ENCODE results near the gene SLC23A2.

DNA sequence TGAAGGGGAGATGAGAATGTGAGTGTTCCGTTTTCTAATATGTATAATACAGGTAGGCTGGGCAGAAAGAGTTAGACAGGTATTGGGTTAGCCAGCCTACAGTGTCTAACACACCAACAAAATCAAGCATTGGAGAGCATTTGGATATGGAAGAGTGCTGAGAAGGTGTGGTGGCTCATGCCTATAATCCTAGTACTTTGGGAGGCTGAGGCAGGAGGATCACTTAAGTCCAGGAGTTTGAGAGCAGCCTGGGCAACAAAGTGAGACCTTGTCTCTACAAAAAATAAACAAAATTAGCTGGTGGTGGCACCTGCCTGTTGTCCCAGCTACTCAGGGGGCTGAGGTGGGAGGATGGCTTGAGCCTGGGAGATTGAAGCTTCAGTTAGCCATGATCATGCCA lies 38.6 kb upstream of the SLC23A2 start:
- no peak for TF ChIP-seq NFRKB (IDR thresholded peaks at IDR 0.05)
- TF ChIP-seq SUZ12 (IDR thresholded peaks at IDR 0.05) = no peak
- TF ChIP-seq FOXM1 (IDR thresholded peaks at IDR 0.05; ENCODE audit: borderline replicate concordance) = no peak
- TF ChIP-seq, protein P1, sequence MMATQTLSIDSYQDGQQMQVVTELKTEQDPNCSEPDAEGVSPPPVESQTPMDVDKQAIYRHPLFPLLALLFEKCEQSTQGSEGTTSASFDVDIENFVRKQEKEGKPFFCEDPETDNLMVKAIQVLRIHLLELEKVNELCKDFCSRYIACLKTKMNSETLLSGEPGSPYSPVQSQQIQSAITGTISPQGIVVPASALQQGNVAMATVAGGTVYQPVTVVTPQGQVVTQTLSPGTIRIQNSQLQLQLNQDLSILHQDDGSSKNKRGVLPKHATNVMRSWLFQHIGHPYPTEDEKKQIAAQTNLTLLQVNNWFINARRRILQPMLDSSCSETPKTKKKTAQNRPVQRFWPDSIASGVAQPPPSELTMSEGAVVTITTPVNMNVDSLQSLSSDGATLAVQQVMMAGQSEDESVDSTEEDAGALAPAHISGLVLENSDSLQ (IDR thresholded peaks at IDR 0.05) = no peak
- no peak for TF ChIP-seq SP1 (IDR thresholded peaks at IDR 0.05)
